Astrocyte (in vitro differentiated cells and primary cell): ENCODE results near the gene TSPAN2. TPM values are rescaled to one million over a fixed set of nuclear protein-coding genes. Genes with fewer than 3 reads are reported as not detected.

ENCODE experiments used
- DNase-seq: peaks from one replicate; pipeline ENCODE4 v3.0.0-alpha.2; 2010; ENCODE audit warnings: low read depth
- FAIRE-seq: peaks from 2 replicates; lab custom pipeline; 2011; peaks lifted over from hg19 to GRCh38; lab: Jason Lieb, UNC
- H2AFZ ChIP-seq: 2 replicates; pipeline ENCODE4 v1.6.0; 2012; ENCODE audit warnings: low read depth, low read length, inconsistent platforms
- H3K27ac ChIP-seq: 2 replicates; pipeline ENCODE4 v1.5.1; 2011; ENCODE audit warnings: low read depth, low read length, inconsistent platforms
- H3K27me3 ChIP-seq: 2 replicates; pipeline ENCODE4 v1.6.0; 2011; ENCODE audit warnings: low read length, inconsistent platforms; ENCODE audit not compliant: insufficient read depth
- H3K36me3 ChIP-seq: 2 replicates; pipeline ENCODE4 v1.5.1; 2011; ENCODE audit warnings: low read length, inconsistent platforms; ENCODE audit not compliant: insufficient read depth
- H3K4me1 ChIP-seq: 2 replicates; pipeline ENCODE4 v1.5.1; 2011; ENCODE audit warnings: low read length, inconsistent platforms; ENCODE audit not compliant: insufficient read depth
- H3K4me2 ChIP-seq: 2 replicates; pipeline ENCODE4 v1.6.0; 2012; ENCODE audit warnings: low read length, inconsistent platforms
- H3K4me3 ChIP-seq: 2 replicates; pipeline ENCODE4 v1.5.1; 2011; ENCODE audit warnings: low read depth, mild to moderate bottlenecking, low read length, inconsistent platforms; ENCODE audit not compliant: insufficient read depth
- H3K79me2 ChIP-seq: 2 replicates; pipeline ENCODE4 v1.6.0; 2012; ENCODE audit warnings: mild to moderate bottlenecking, low read length, inconsistent platforms; ENCODE audit not compliant: insufficient read depth
- H3K9ac ChIP-seq: 2 replicates; pipeline ENCODE4 v1.6.0; 2012; ENCODE audit warnings: mild to moderate bottlenecking, low read length, inconsistent platforms
- H3K9me3 ChIP-seq: 2 replicates; pipeline ENCODE4 v1.5.1; 2012; ENCODE audit warnings: low read depth, mild to moderate bottlenecking, low read length, inconsistent platforms; ENCODE audit not compliant: insufficient read depth
- H4K20me1 ChIP-seq: 2 replicates; pipeline ENCODE4 v1.6.0; 2012; ENCODE audit warnings: low read length, inconsistent platforms; ENCODE audit not compliant: insufficient read depth
- H3K27ac Mint-ChIP-seq: one replicate; pipeline ENCODE4 v1.8.0; 2021; ENCODE audit warnings: mild to moderate bottlenecking, mixed read lengths; ENCODE audit not compliant: unreplicated experiment
- H3K27me3 Mint-ChIP-seq: one replicate; pipeline ENCODE4 v1.8.0; 2021; ENCODE audit warnings: low read depth, mixed read lengths; ENCODE audit not compliant: unreplicated experiment
- H3K36me3 Mint-ChIP-seq: one replicate; pipeline ENCODE4 v1.8.0; 2021; ENCODE audit warnings: low read depth, mixed read lengths; ENCODE audit not compliant: unreplicated experiment
- H3K4me1 Mint-ChIP-seq: one replicate; pipeline ENCODE4 v1.8.0; 2021; ENCODE audit warnings: low read depth, mixed read lengths; ENCODE audit not compliant: unreplicated experiment
- H3K4me3 Mint-ChIP-seq: one replicate; pipeline ENCODE4 v1.8.0; 2021; ENCODE audit warnings: mild to moderate bottlenecking, moderate library complexity, mixed read lengths; ENCODE audit not compliant: unreplicated experiment
- H3K9me3 Mint-ChIP-seq: one replicate; pipeline ENCODE4 v1.8.0; 2021; ENCODE audit warnings: mild to moderate bottlenecking, mixed read lengths; ENCODE audit not compliant: unreplicated experiment
- EZH2 ChIP-seq: IDR thresholded peaks from 2 replicates; pipeline ENCODE4 v1.6.1; 2012; ENCODE audit warnings: mild to moderate bottlenecking, low read length, inconsistent platforms; ENCODE audit not compliant: insufficient read depth
- total RNA-seq: library from RNA; stranded (reverse); gene quantifications from 2 replicates; pipeline ENCODE4 v1.2.1, GENCODE V29; 2021
- TF ChIP-seq, protein P1 (sequence below): IDR thresholded peaks from 2 replicates; pipeline ENCODE4 v1.5.1; 2011; ENCODE audit warnings: low read depth, mild to moderate bottlenecking, inconsistent platforms, low read length, moderate library complexity; ENCODE audit not compliant: insufficient read depth

The TSPAN2 gene
- total RNA-seq, 1 donor from 2014 or later: 23.7 TPM

DNA sequence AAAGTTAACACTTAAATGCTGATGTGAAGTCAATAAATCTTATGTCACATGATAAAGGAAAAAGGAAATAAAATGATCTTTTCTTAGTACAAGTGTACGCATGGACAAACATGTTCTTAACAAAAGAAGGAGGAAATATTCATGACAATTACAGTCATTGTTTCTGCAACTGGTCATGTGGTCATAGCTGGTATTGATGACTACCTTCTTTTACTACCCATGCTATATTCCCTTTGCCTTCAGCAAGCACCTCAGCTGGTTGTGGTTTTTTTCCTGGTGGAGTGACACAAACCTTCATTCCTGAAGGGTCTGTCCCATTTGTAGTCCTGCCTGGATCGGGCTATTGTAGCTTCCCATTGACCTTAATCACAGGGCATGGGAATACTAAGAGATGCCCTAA lies 83.1 kb downstream of the TSPAN2 start:
- no peaks in the 10 kb centered on the region for H3K4me1 Mint-ChIP-seq
- FAIRE-seq: no peak
- H3K9me3 Mint-ChIP-seq: no peaks in the 10 kb centered on the region

More for the DNA sequence above, 83.1 kb downstream of the TSPAN2 start:
- TF ChIP-seq, protein P1, sequence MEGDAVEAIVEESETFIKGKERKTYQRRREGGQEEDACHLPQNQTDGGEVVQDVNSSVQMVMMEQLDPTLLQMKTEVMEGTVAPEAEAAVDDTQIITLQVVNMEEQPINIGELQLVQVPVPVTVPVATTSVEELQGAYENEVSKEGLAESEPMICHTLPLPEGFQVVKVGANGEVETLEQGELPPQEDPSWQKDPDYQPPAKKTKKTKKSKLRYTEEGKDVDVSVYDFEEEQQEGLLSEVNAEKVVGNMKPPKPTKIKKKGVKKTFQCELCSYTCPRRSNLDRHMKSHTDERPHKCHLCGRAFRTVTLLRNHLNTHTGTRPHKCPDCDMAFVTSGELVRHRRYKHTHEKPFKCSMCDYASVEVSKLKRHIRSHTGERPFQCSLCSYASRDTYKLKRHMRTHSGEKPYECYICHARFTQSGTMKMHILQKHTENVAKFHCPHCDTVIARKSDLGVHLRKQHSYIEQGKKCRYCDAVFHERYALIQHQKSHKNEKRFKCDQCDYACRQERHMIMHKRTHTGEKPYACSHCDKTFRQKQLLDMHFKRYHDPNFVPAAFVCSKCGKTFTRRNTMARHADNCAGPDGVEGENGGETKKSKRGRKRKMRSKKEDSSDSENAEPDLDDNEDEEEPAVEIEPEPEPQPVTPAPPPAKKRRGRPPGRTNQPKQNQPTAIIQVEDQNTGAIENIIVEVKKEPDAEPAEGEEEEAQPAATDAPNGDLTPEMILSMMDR: no peak
- no peak for TF ChIP-seq EZH2
- no peak overlapping the region for H3K4me3 Mint-ChIP-seq
- no peak for DNase-seq
- H4K20me1 ChIP-seq: no peaks in the 10 kb centered on the region
- no peak overlapping the region for H2AFZ ChIP-seq
- H3K27ac ChIP-seq: no peak overlapping the region
- H3K9me3 ChIP-seq: no peaks in the 10 kb centered on the region
- no peak overlapping the region for H3K4me3 ChIP-seq
- no peak overlapping the region for H3K4me2 ChIP-seq
- no peaks in the 10 kb centered on the region for H3K36me3 ChIP-seq
- H3K27me3 ChIP-seq: no peaks in the 10 kb centered on the region
- H3K27ac Mint-ChIP-seq: no peak overlapping the region
- H3K9ac ChIP-seq: no peak overlapping the region
- H3K4me1 ChIP-seq: no peaks in the 10 kb centered on the region
- peaks cover 3% of the 10 kb centered on the region for H3K27me3 Mint-ChIP-seq
- H3K36me3 Mint-ChIP-seq: no peaks in the 10 kb centered on the region
- no peaks in the 10 kb centered on the region for H3K79me2 ChIP-seq

Other genes starting within 250 kb of the TSPAN2 start
- gene SYCP1, start 234.6 kb downstream of the TSPAN2 start, total RNA-seq: not detected in 2 replicates
- gene TSHB, start 59.7 kb downstream of the TSPAN2 start, total RNA-seq: not detected in 2 replicates
- gene NGF, start 248.7 kb upstream of the TSPAN2 start, total RNA-seq: 12.5 and 12.9 TPM in 2 replicates